ENCODE measurements around the gene ARHGEF28.

GRCh38 chr5:73865315-73865714, 239.3 kb downstream of the ARHGEF28 start:
- TF ChIP-seq CTCF (IDR thresholded peaks at IDR 0.05) (no peak), EP300 (IDR thresholded peaks at IDR 0.05; ENCODE audit: low read depth) (no peak)
